Erythroblast (primary cell): ENCODE results near the gene NUP210.

ENCODE experiments used
- DNase-seq, 2 experiments: peaks; one replicate each; lab custom pipeline; 2025; lab: John Stamatoyannopoulos, UW
- GATA1 ChIP-seq: IDR thresholded peaks from 2 replicates; pipeline ENCODE4 v1.6.1; 2011; ENCODE audit warnings: low read depth, mild to moderate bottlenecking, control low read depth, low read length, moderate library complexity
- POLR2A ChIP-seq: IDR thresholded peaks from 2 replicates; pipeline ENCODE4 v1.6.1; 2011; ENCODE audit warnings: mild to moderate bottlenecking, low read length

The NUP210 gene

GRCh38 chr3:13368834-13369233, 51.3 kb downstream of the NUP210 start:
- no peak for DNase-seq
- TF ChIP-seq GATA1 (no peak), POLR2A (no peak)

GRCh38 chr3:13367728-13368127, 52.4 kb downstream of the NUP210 start:
- no peak for DNase-seq
- no peak for TF ChIP-seq POLR2A
- no peak for TF ChIP-seq GATA1

- TF ChIP-seq POLR2A = no peak
- TF ChIP-seq GATA1 = no peak
- no peak for DNase-seq
Observed at GRCh38 chr3:13365390-13366379, 54.4 kb downstream of the NUP210 start.

GRCh38 chr3:13364602-13365271, 55.4 kb downstream of the NUP210 start:
- TF ChIP-seq GATA1 (no peak), POLR2A (no peak)

GRCh38 chr3:13362551-13362950, 57.6 kb downstream of the NUP210 start:
- TF ChIP-seq POLR2A = no peak
- no peak for TF ChIP-seq GATA1
- DNase-seq = no peak

More at GRCh38 chr3:13364602-13365271, 55.4 kb downstream of the NUP210 start:
- DNase-seq = no peak

GRCh38 chr3:13359916-13360315, 60.2 kb downstream of the NUP210 start:
- TF ChIP-seq POLR2A (no peak), GATA1 (no peak)
- DNase-seq = no peak

- no peak for TF ChIP-seq POLR2A
- TF ChIP-seq GATA1 = no peak
- DNase-seq = no peak
Observed at GRCh38 chr3:13358643-13359042, 61.5 kb downstream of the NUP210 start.

GRCh38 chr3:13358051-13358450, 62.1 kb downstream of the NUP210 start:
- no peak for DNase-seq
- TF ChIP-seq POLR2A (no peak), GATA1 (no peak)

GRCh38 chr3:13357074-13357473, 63.0 kb downstream of the NUP210 start:
- no peak for DNase-seq
- TF ChIP-seq POLR2A (no peak), GATA1 (no peak)

GRCh38 chr3:13353936-13354542, 66.1 kb downstream of the NUP210 start:
- TF ChIP-seq GATA1 (no peak), POLR2A (no peak)
- DNase-seq = no peak

- TF ChIP-seq GATA1 (no peak), POLR2A (no peak)
- DNase-seq = no peak
Observed at GRCh38 chr3:13353506-13353905, 66.6 kb downstream of the NUP210 start.

- TF ChIP-seq GATA1 (no peak), POLR2A (no peak)
- peak; percentile 46 to 66 for DNase-seq
Observed at GRCh38 chr3:13352621-13353131, 67.4 kb downstream of the NUP210 start.

- TF ChIP-seq GATA1 = no peak
- no peak for TF ChIP-seq POLR2A
- DNase-seq = no peak
Observed at GRCh38 chr3:13349823-13350222, 70.3 kb downstream of the NUP210 start.
